Ectodermal cell (in vitro differentiated cells): ENCODE results near the gene ADAP1.

Experiments
- H3K27ac ChIP-seq: 2 replicates; pipeline ENCODE4 v1.7.0; 2013; ENCODE audit warnings: mild to moderate bottlenecking, low read depth, low read length; ENCODE audit not compliant: insufficient read depth, poor library complexity, severe bottlenecking
- H3K27me3 ChIP-seq: 2 replicates; pipeline ENCODE4 v1.7.0; 2013; ENCODE audit warnings: mild to moderate bottlenecking, low read length; ENCODE audit not compliant: insufficient read depth, control insufficient read depth, poor library complexity, severe bottlenecking
- H3K36me3 ChIP-seq: one replicate; pipeline ENCODE4 v1.7.0; 2013; ENCODE audit warnings: low read length; ENCODE audit not compliant: control insufficient read depth, insufficient read depth
- H3K4me1 ChIP-seq: one replicate; pipeline ENCODE4 v1.7.0; 2013; ENCODE audit warnings: low read length; ENCODE audit not compliant: control insufficient read depth, insufficient read depth
- H3K4me3 ChIP-seq: 2 replicates; pipeline ENCODE4 v1.7.0; 2013; ENCODE audit warnings: low read depth, low read length, control low read depth; ENCODE audit not compliant: insufficient read depth
- H3K9me3 ChIP-seq: 2 replicates; pipeline ENCODE4 v1.7.0; 2013; ENCODE audit warnings: mild to moderate bottlenecking, low read length, moderate library complexity; ENCODE audit not compliant: control insufficient read depth
- WGBS, 2 experiments: methylation state at CpG; one replicate each; pipeline ENCODE4 v1.1.7; 2013; ENCODE audit warnings: missing lambda C conversion rate in 2 of 2; 5-methylcytosine and 5-hydroxymethylcytosine counted together

ADAP1 gene

DNA sequence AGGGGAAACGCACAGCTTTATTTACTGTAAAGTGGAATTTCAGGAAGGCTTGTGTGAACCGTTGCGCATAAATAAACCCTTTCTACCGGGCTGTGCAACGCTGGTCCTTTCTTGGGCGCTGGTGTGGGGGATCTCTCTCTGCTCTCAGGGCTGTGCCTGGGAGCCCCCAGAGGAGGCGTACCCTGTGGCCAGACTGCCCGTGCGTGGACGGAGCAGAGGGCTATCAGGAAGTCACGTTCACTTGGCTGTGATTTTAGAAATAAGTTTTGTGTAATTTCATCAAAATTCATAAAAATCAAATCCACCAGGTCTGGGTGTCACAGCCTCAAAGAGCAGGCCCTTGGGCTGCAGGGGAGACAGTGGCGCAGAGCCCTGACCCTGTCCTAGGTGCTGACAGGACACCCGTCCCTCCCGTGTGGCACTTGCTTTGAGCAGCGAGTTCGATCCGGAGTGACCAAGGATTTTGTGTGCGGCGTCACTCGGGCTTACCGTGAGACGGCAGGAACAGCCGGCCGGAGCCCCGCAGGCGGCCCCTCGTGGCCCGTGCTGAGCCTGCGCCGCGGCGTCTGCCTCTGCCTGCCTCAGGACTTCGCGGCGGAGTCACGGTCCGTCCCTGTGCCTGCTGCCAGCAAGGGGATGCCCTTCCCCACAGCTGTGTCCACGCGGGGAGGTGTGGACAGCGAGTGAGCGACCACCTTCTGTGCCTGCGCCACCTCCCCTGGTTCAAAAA, 58.0 kb downstream of the ADAP1 start:
- H3K9me3 ChIP-seq = no peaks in the 10 kb centered on the region
- no peak overlapping the region for H3K4me3 ChIP-seq
- peaks cover 25% of the 10 kb centered on the region for H3K36me3 ChIP-seq
- H3K27ac ChIP-seq = no peak overlapping the region
- no peaks in the 10 kb centered on the region for H3K4me1 ChIP-seq
- 93 to 94% methylated on average over 41 to 42 of the region's 42 CpGs for WGBS, 2 experiments
- H3K27me3 ChIP-seq = no peaks in the 10 kb centered on the region

- Histone ChIP-seq H3K9me3 (no peaks in the 10 kb centered on the region), H3K27me3 (no peaks in the 10 kb centered on the region), H3K4me3 (no peak overlapping the region), H3K27ac (no peak overlapping the region), H3K4me1 (no peaks in the 10 kb centered on the region), H3K36me3 (peaks cover 29% of the 10 kb centered on the region)
- 96 to 97% methylated on average over 52 of the region's 52 CpGs for WGBS, 2 experiments
Measured at GRCh38 chr7:895451-896052, 58.9 kb downstream of the ADAP1 start.

DNA sequence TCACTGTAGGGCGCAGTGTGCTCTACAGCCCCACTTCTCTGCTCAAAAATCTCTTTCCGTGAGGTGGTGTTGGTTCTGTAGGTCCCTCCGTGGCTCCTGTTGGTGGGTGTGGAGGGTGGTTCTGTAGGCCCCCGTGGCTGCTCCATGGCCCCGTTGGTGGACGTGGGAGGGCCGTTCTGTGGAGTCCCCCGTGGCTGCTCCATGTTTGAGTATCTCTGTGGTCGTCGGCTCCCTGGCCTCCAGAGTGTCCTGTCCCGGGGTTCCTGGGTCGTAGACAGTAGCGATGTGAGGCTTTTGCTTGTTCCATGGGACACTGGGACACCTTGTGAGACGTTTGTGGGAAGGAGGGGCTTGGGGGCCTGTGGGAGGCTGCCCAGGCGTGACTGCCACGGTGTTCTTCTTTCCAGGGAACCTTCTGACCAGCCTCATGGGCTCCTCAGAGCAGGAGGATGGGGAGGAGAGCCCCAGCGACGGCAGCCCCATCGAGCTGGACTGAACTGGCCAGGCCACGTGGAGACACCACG, 59.5 kb downstream of the ADAP1 start:
- H3K4me3 ChIP-seq = no peak overlapping the region
- no peaks in the 10 kb centered on the region for H3K9me3 ChIP-seq
- no peaks in the 10 kb centered on the region for H3K27me3 ChIP-seq
- no peaks in the 10 kb centered on the region for H3K4me1 ChIP-seq
- WGBS, 2 experiments = 96% methylated on average over 21 of the region's 21 CpGs
- peaks cover 32% of the 10 kb centered on the region for H3K36me3 ChIP-seq
- H3K27ac ChIP-seq = no peak overlapping the region

DNA sequence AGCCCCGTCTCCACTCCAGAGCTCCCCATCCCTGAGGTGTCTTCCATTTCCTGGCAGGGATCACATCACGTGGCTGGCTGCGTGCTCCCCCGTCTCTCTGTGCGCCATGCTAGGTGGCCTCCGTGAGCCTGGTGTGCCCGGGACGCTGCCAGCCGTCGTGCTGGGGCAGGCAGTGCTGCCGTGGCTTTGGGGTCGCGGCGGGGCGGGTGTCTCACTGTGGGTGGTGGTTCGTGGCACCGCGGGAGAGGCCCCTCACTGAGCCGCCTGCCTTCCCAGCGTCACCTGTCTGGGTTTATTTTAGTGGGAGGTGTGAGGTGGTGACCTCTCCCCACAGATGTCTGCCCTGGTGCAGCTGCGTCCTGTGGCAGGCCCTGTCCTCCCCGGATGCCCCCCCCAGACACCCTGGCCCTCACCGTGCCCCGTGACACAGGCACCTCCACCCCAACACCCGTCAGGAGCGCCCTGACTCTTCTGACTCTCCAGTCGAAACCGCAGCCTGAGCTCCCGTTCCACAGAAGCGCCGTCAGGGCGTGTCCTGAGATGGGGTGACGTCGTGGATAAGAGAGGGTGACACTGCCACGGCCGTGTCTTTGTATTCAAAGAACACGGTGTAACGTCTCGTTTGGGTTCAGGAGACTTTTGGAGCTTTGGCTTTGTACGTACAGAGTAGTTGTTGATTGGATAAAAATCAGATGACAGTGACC, 60.2 kb downstream of the ADAP1 start:
- H3K4me1 ChIP-seq = no peaks in the 10 kb centered on the region
- H3K4me3 ChIP-seq = no peak overlapping the region
- H3K27me3 ChIP-seq = no peaks in the 10 kb centered on the region
- H3K36me3 ChIP-seq = peaks cover 32% of the 10 kb centered on the region
- WGBS, 2 experiments = 94 to 95% methylated on average over 40 of the region's 40 CpGs
- no peaks in the 10 kb centered on the region for H3K9me3 ChIP-seq
- H3K27ac ChIP-seq = no peak overlapping the region

DNA sequence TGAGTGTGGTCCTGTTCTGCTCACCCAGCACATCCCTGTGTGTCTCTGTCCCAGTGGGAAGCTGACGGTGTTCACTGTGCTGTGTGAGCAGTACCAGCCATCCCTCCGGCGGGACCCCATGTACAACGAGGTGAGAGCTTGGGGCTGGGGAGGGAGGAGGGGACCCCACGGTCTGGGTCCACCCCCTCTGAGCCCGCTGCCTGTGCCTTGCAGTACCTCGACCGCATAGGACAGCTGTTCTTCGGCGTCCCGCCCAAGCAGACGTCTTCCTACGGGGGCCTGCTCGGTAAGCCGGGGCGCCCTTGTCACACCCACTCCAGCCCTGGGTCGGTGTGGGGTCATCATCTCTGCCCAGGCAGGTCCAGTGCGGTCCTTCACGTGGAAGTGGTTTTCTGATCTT, 60.8 kb downstream of the ADAP1 start:
- H3K4me3 ChIP-seq = no peak overlapping the region
- H3K4me1 ChIP-seq = no peaks in the 10 kb centered on the region
- no peak overlapping the region for H3K27ac ChIP-seq
- H3K36me3 ChIP-seq = peaks cover 32% of the 10 kb centered on the region
- 95 to 97% methylated on average over 19 of the region's 19 CpGs for WGBS, 2 experiments
- H3K27me3 ChIP-seq = no peaks in the 10 kb centered on the region
- H3K9me3 ChIP-seq = no peaks in the 10 kb centered on the region

GRCh38 chr7:892648-893593, 61.6 kb downstream of the ADAP1 start:
- H3K27me3 ChIP-seq = no peaks in the 10 kb centered on the region
- no peaks in the 10 kb centered on the region for H3K4me1 ChIP-seq
- peaks cover 32% of the 10 kb centered on the region for H3K36me3 ChIP-seq
- no peak overlapping the region for H3K4me3 ChIP-seq
- no peak overlapping the region for H3K27ac ChIP-seq
- WGBS, 2 experiments = 94 to 97% methylated on average over 40 to 44 of the region's 48 CpGs
- H3K9me3 ChIP-seq = no peaks in the 10 kb centered on the region

GRCh38 chr7:891805-892204, 62.7 kb downstream of the ADAP1 start:
- Histone ChIP-seq H3K9me3 (no peaks in the 10 kb centered on the region), H3K4me3 (no peak overlapping the region), H3K27me3 (no peaks in the 10 kb centered on the region), H3K36me3 (peaks cover 38% of the 10 kb centered on the region), H3K4me1 (no peaks in the 10 kb centered on the region), H3K27ac (no peak overlapping the region)
- WGBS, 2 experiments = 96 to 97% methylated on average over 20 of the region's 20 CpGs

DNA sequence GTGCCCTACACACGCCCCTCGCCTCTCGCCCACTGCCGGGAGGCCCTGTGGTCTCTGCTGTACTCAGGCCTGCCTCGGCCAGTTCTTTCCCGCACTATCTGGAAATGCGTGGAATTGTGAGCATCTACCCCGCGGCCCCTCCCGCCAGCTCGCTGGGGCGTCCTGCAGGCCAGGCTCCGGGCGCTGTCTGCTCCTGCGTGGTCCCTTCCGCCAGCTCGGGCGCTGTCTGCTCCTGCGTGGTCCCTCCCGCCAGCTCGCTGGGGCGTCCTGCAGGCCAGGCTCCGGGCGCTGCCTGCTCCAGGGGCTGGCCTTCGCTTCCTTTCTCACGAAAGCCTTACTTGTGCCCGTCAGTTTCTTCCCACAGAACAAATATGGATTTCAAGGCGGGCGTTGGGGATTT, 63.2 kb downstream of the ADAP1 start:
- 96% methylated on average over 29 of the region's 29 CpGs for WGBS, 2 experiments
- H3K36me3 ChIP-seq = peaks cover 38% of the 10 kb centered on the region
- no peaks in the 10 kb centered on the region for H3K27me3 ChIP-seq
- no peaks in the 10 kb centered on the region for H3K4me1 ChIP-seq
- no peak overlapping the region for H3K27ac ChIP-seq
- H3K4me3 ChIP-seq = no peak overlapping the region
- no peaks in the 10 kb centered on the region for H3K9me3 ChIP-seq

GRCh38 chr7:890868-891267, 63.6 kb downstream of the ADAP1 start:
- H3K27ac ChIP-seq = no peak overlapping the region
- 91 to 93% methylated on average over 15 of the region's 15 CpGs for WGBS, 2 experiments
- H3K36me3 ChIP-seq = peaks cover 37% of the 10 kb centered on the region
- H3K27me3 ChIP-seq = no peaks in the 10 kb centered on the region
- H3K4me1 ChIP-seq = no peaks in the 10 kb centered on the region
- no peak overlapping the region for H3K4me3 ChIP-seq
- no peaks in the 10 kb centered on the region for H3K9me3 ChIP-seq
